Measurements from ENCODE around the gene RBM4.
"Not testable (repeated sequence)": the region's sequence is repeated elsewhere in the genome, so short reads cannot be mapped to it uniquely, and the experiment has no call there.

Gene RBM4

GRCh38 chr11:66616379-66617154, 21.9 kb upstream of the RBM4 start, which contains the start of gene RBM14:
TSS of gene RBM14 (plus strand) at chr11:66616630. CDS start at chr11:66616721, 91 bp downstream.
- peak; percentile 99 for DNase-seq (ENCODE audit: low spot score)

GRCh38 chr11:66617155-66617834, 21.2 kb upstream of the RBM4 start:
- no peak for DNase-seq (ENCODE audit: low spot score)

- DNase-seq (ENCODE audit: low spot score): peak; percentile 57
These were observed 19.4 kb upstream of the RBM4 start for GRCh38 chr11:66619080-66619554.

- DNase-seq (ENCODE audit: low spot score): no peak
These were observed 14.1 kb upstream of the RBM4 start for GRCh38 chr11:66624450-66624849.

GRCh38 chr11:66625041-66625751, 13.3 kb upstream of the RBM4 start:
- DNase-seq (ENCODE audit: low spot score): no peak

- DNase-seq (ENCODE audit: low spot score): no peak
These were observed 12.8 kb upstream of the RBM4 start for GRCh38 chr11:66625752-66626149.

- no peak for DNase-seq (ENCODE audit: low spot score)
These were observed 12.1 kb upstream of the RBM4 start for GRCh38 chr11:66626382-66626781.

- peak; percentile 36 for DNase-seq (ENCODE audit: low spot score)
These were observed 11.6 kb upstream of the RBM4 start for GRCh38 chr11:66626926-66627325.

GRCh38 chr11:66628061-66628603, 10.4 kb upstream of the RBM4 start:
- DNase-seq (ENCODE audit: low spot score): no peak

GRCh38 chr11:66629356-66629755, 9.1 kb upstream of the RBM4 start:
- no peak for DNase-seq (ENCODE audit: low spot score)

- DNase-seq (ENCODE audit: low spot score): no peak
These were observed 6.6 kb upstream of the RBM4 start for GRCh38 chr11:66631883-66632282.

GRCh38 chr11:66632952-66633351, 5.6 kb upstream of the RBM4 start:
- DNase-seq (ENCODE audit: low spot score): no peak

GRCh38 chr11:66636411-66636810, 2.1 kb upstream of the RBM4 start:
- DNase-seq (ENCODE audit: low spot score): no peak

- DNase-seq (ENCODE audit: low spot score): no peak
These were observed 836 bp upstream of the RBM4 start for GRCh38 chr11:66637557-66638176.

- peak; percentile 60 for DNase-seq (ENCODE audit: low spot score)
These were observed 737 bp downstream of the RBM4 start for GRCh38 chr11:66639066-66639813.

- DNase-seq (ENCODE audit: low spot score): not testable (repeated sequence)
These were observed 1.4 kb downstream of the RBM4 start for GRCh38 chr11:66639814-66640340.

GRCh38 chr11:66641834-66642233, 3.3 kb downstream of the RBM4 start:
- no peak for DNase-seq (ENCODE audit: low spot score)

GRCh38 chr11:66643745-66644437, 5.4 kb downstream of the RBM4 start:
- no peak for DNase-seq (ENCODE audit: low spot score)

- DNase-seq (ENCODE audit: low spot score): no peak
These were observed 8.3 kb downstream of the RBM4 start for GRCh38 chr11:66646828-66647227.

- no peak for DNase-seq (ENCODE audit: low spot score)
These were observed 11.4 kb downstream of the RBM4 start for GRCh38 chr11:66649903-66650302.

Measured in pons (tissue), 1 donor.